Activated CD8-positive, alpha-beta T cell treated with anti-CD3 and anti-CD28 coated beads, Interleukin-2, amount 10 ng/mL, durations not matched to agents 7 days and 5 days (primary cell): ENCODE measurements around the gene PLA2G2E. TPM values are rescaled to one million over a fixed set of nuclear protein-coding genes. Genes with fewer than 3 reads are reported as not detected.

Experiments
- ATAC-seq: fragments of 150-1000 bp; cut with Tn5 transposase; one replicate; pipeline ENCODE4 v1.10.0; 2021; ENCODE audit warnings: moderate library complexity
- CTCF ChIA-PET: fragments of 350-600 bp; sonication (Branson Sonifier 250); formaldehyde crosslinking; loops from one replicate; lab custom pipeline; 2021; ENCODE audit warnings: antibody characterized with exemption; lab: Charles Lee
- POLR2A ChIA-PET: fragments of 350-600 bp; sonication (Branson Sonifier 250); formaldehyde crosslinking; loops from one replicate; lab custom pipeline; 2021; ENCODE audit warnings: antibody characterized with exemption; lab: Charles Lee
- DNase-seq: peaks from one replicate; pipeline ENCODE4 v3.0.0-alpha.2; 2020
- H3K27ac Mint-ChIP-seq: one replicate; pipeline ENCODE4 v1.8.0; 2021; ENCODE audit warnings: mild to moderate bottlenecking, mixed read lengths
- H3K27me3 Mint-ChIP-seq: one replicate; pipeline ENCODE4 v1.8.0; 2021; ENCODE audit warnings: low read depth, mixed read lengths
- H3K36me3 Mint-ChIP-seq: one replicate; pipeline ENCODE4 v1.8.0; 2021; ENCODE audit warnings: low read depth, mixed read lengths
- H3K4me1 Mint-ChIP-seq: one replicate; pipeline ENCODE4 v1.8.0; 2021; ENCODE audit warnings: low read depth, mixed read lengths
- H3K4me3 Mint-ChIP-seq: one replicate; pipeline ENCODE4 v1.8.0; 2021; ENCODE audit warnings: mild to moderate bottlenecking, mixed read lengths
- H3K9me3 Mint-ChIP-seq: one replicate; pipeline ENCODE4 v1.8.0; 2022; ENCODE audit warnings: mixed read lengths; ENCODE audit not compliant: insufficient read depth
- total RNA-seq, 2 experiments: library from RNA; stranded (reverse); gene quantifications; one replicate each; pipeline ENCODE4 v1.2.3, GENCODE V29; 2021

The PLA2G2E gene
- total RNA-seq = not detected

- Mint-ChIP-seq H3K36me3 (no peaks in the 10 kb centered on the region), H3K27ac (no peak within 1 kb of the TSS), H3K4me3 (no peak within 1 kb of the TSS), H3K4me1 (no peaks in the 10 kb centered on the region), H3K9me3 (no peaks in the 10 kb centered on the region), H3K27me3 (peaks cover 4% of the 10 kb centered on the region)
- POLR2A ChIA-PET = no interaction called here
- DNase-seq (no peak), ATAC-seq (no peak)
- CTCF ChIA-PET = no interaction called here
These were observed at the start of gene PLA2G2E for GRCh38 chr1:19923137-19923952. PLA2G2E (minus strand) TSS chr1:19923617; CDS start chr1:19923559, 58 bp downstream.

- H3K27ac Mint-ChIP-seq = no peak overlapping the region
- H3K4me3 Mint-ChIP-seq = no peak overlapping the region
- ATAC-seq (no peak), DNase-seq (no peak)
- no peaks in the 10 kb centered on the region for H3K9me3 Mint-ChIP-seq
- H3K27me3 Mint-ChIP-seq = peaks cover 16% of the 10 kb centered on the region
- H3K36me3 Mint-ChIP-seq = no peaks in the 10 kb centered on the region
- CTCF ChIA-PET = no interaction called here
- POLR2A ChIA-PET = no interaction called here
- no peaks in the 10 kb centered on the region for H3K4me1 Mint-ChIP-seq
These were observed 48.2 kb upstream of the PLA2G2E start for GRCh38 chr1:19971664-19972063.

GRCh38 chr1:19969898-19970660 lies 46.7 kb upstream of the PLA2G2E start:
- H3K27ac Mint-ChIP-seq = no peak overlapping the region
- peaks cover 18% of the 10 kb centered on the region for H3K27me3 Mint-ChIP-seq
- no peaks in the 10 kb centered on the region for H3K4me1 Mint-ChIP-seq
- no peaks in the 10 kb centered on the region for H3K36me3 Mint-ChIP-seq
- no peak for ATAC-seq
- POLR2A ChIA-PET = no interaction called here
- no peak overlapping the region for H3K4me3 Mint-ChIP-seq
- H3K9me3 Mint-ChIP-seq = no peaks in the 10 kb centered on the region
- CTCF ChIA-PET = no interaction called here
- DNase-seq = no peak

GRCh38 chr1:19967808-19968207 lies 44.4 kb upstream of the PLA2G2E start:
- Mint-ChIP-seq H3K27me3 (peaks cover 20% of the 10 kb centered on the region), H3K4me1 (no peaks in the 10 kb centered on the region), H3K4me3 (no peak overlapping the region), H3K27ac (no peak overlapping the region), H3K36me3 (no peaks in the 10 kb centered on the region), H3K9me3 (no peaks in the 10 kb centered on the region)
- POLR2A ChIA-PET = no interaction called here
- CTCF ChIA-PET = no interaction called here
- DNase-seq (no peak), ATAC-seq (no peak)

- ChIA-PET CTCF (no interaction called here), POLR2A (no interaction called here)
- H3K27ac Mint-ChIP-seq = no peak overlapping the region
- ATAC-seq (no peak), DNase-seq (no peak)
- no peaks in the 10 kb centered on the region for H3K4me1 Mint-ChIP-seq
- H3K27me3 Mint-ChIP-seq = peaks cover 18% of the 10 kb centered on the region
- H3K9me3 Mint-ChIP-seq = no peaks in the 10 kb centered on the region
- no peak overlapping the region for H3K4me3 Mint-ChIP-seq
- no peaks in the 10 kb centered on the region for H3K36me3 Mint-ChIP-seq
These were observed 41.1 kb upstream of the PLA2G2E start for GRCh38 chr1:19964542-19964941.

GRCh38 chr1:19963636-19964035 lies 40.2 kb upstream of the PLA2G2E start:
- Mint-ChIP-seq H3K4me1 (no peaks in the 10 kb centered on the region), H3K4me3 (no peak overlapping the region), H3K9me3 (no peaks in the 10 kb centered on the region), H3K27me3 (peaks cover 17% of the 10 kb centered on the region), H3K27ac (no peak overlapping the region), H3K36me3 (no peaks in the 10 kb centered on the region)
- no peak for DNase-seq
- no peak for ATAC-seq
- CTCF ChIA-PET = no interaction called here
- POLR2A ChIA-PET = no interaction called here

- Mint-ChIP-seq H3K4me1 (no peaks in the 10 kb centered on the region), H3K27me3 (peaks cover 13% of the 10 kb centered on the region)
These were observed 37.2 kb upstream of the PLA2G2E start for GRCh38 chr1:19960591-19960990.

GRCh38 chr1:19957779-19958178 lies 34.4 kb upstream of the PLA2G2E start:
- Mint-ChIP-seq H3K4me1 (no peaks in the 10 kb centered on the region), H3K4me3 (no peak overlapping the region)

More at GRCh38 chr1:19960591-19960990, 37.2 kb upstream of the PLA2G2E start:
- no peak overlapping the region for H3K27ac Mint-ChIP-seq
- H3K9me3 Mint-ChIP-seq = no peaks in the 10 kb centered on the region
- no peak overlapping the region for H3K4me3 Mint-ChIP-seq
- H3K36me3 Mint-ChIP-seq = no peaks in the 10 kb centered on the region
- ATAC-seq = no peak
- no peak for DNase-seq
- ChIA-PET CTCF (no interaction called here), POLR2A (no interaction called here)

GRCh38 chr1:19955534-19956170 lies 32.2 kb upstream of the PLA2G2E start:
- Mint-ChIP-seq H3K9me3 (no peaks in the 10 kb centered on the region), H3K4me3 (no peak overlapping the region), H3K36me3 (no peaks in the 10 kb centered on the region), H3K27me3 (peaks cover 23% of the 10 kb centered on the region), H3K4me1 (no peaks in the 10 kb centered on the region), H3K27ac (no peak overlapping the region)
- no peak for ATAC-seq
- no peak for DNase-seq
- CTCF ChIA-PET = no interaction called here
- POLR2A ChIA-PET = no interaction called here

More at GRCh38 chr1:19957779-19958178, 34.4 kb upstream of the PLA2G2E start:
- no peak overlapping the region for H3K27ac Mint-ChIP-seq
- no peaks in the 10 kb centered on the region for H3K9me3 Mint-ChIP-seq
- H3K27me3 Mint-ChIP-seq = peaks cover 26% of the 10 kb centered on the region
- POLR2A ChIA-PET = no interaction called here
- ATAC-seq (no peak), DNase-seq (no peak)
- no peaks in the 10 kb centered on the region for H3K36me3 Mint-ChIP-seq
- CTCF ChIA-PET = no interaction called here

GRCh38 chr1:19954059-19954458 lies 30.6 kb upstream of the PLA2G2E start:
- no peak for DNase-seq
- Mint-ChIP-seq H3K27me3 (peaks cover 23% of the 10 kb centered on the region), H3K4me1 (no peaks in the 10 kb centered on the region), H3K4me3 (no peak overlapping the region), H3K9me3 (no peaks in the 10 kb centered on the region), H3K27ac (no peak overlapping the region), H3K36me3 (no peaks in the 10 kb centered on the region)
- POLR2A ChIA-PET = no interaction called here
- no peak for ATAC-seq
- CTCF ChIA-PET = no interaction called here

- CTCF ChIA-PET = no interaction called here
- POLR2A ChIA-PET = no interaction called here
- no peak overlapping the region for H3K27ac Mint-ChIP-seq
- H3K36me3 Mint-ChIP-seq = no peaks in the 10 kb centered on the region
- ATAC-seq (no peak), DNase-seq (no peak)
- no peaks in the 10 kb centered on the region for H3K4me1 Mint-ChIP-seq
- peaks cover 16% of the 10 kb centered on the region for H3K27me3 Mint-ChIP-seq
- H3K4me3 Mint-ChIP-seq = no peak overlapping the region
- no peaks in the 10 kb centered on the region for H3K9me3 Mint-ChIP-seq
These were observed 25.6 kb upstream of the PLA2G2E start for GRCh38 chr1:19949016-19949415.

- POLR2A ChIA-PET = interaction anchor here (0.6 to 1.2 kb wide), 2 partner anchors 92 to 272 kb away, joined by 3 read pairs; no protein-coding TSS in a partner anchor
These were observed 23.6 kb upstream of the PLA2G2E start for GRCh38 chr1:19946971-19947370.

More at GRCh38 chr1:19946971-19947370, 23.6 kb upstream of the PLA2G2E start:
- no peaks in the 10 kb centered on the region for H3K4me1 Mint-ChIP-seq
- DNase-seq (no peak), ATAC-seq (no peak)
- no peak overlapping the region for H3K27ac Mint-ChIP-seq
- peaks cover 10% of the 10 kb centered on the region for H3K27me3 Mint-ChIP-seq
- no peak overlapping the region for H3K4me3 Mint-ChIP-seq
- no peaks in the 10 kb centered on the region for H3K9me3 Mint-ChIP-seq
- no peaks in the 10 kb centered on the region for H3K36me3 Mint-ChIP-seq
- CTCF ChIA-PET = no interaction called here
